Right kidney (tissue), 9 donors: Measurements from ENCODE around the gene KRT78.
A peak's percentile ranks its signal among the peaks of the same experiment; 100 is the strongest.
"Not testable (repeated sequence)": the region's sequence is repeated elsewhere in the genome, so short reads cannot be mapped to it uniquely, and the experiment has no call there.

Experiments
- DNase-seq: peaks from one replicate; pipeline ENCODE4 v3.0.0-alpha.2; 2016
- long read RNA-seq, 8 donors: transcript quantifications; one replicate each; lab custom pipeline, GENCODE V29; 2026

Gene KRT78
- long read RNA-seq, donor 1 = 0 reads
- long read RNA-seq, donor 2 = 0 reads
- long read RNA-seq, donor 3 = 0 reads
- long read RNA-seq, donor 4 = 0 reads
- long read RNA-seq, donor 5 = 0 reads
- long read RNA-seq, donor 6 = 0 reads
- long read RNA-seq, donor 7 = 0 reads
- long read RNA-seq, donor 8 = 0 reads

GRCh38 chr12:52848661-52849255 lies at the start of gene KRT78:
KRT78 (minus strand) TSS chr12:52848994; CDS start chr12:52848930, 64 bp downstream.
- DNase-seq = no peak

DNA sequence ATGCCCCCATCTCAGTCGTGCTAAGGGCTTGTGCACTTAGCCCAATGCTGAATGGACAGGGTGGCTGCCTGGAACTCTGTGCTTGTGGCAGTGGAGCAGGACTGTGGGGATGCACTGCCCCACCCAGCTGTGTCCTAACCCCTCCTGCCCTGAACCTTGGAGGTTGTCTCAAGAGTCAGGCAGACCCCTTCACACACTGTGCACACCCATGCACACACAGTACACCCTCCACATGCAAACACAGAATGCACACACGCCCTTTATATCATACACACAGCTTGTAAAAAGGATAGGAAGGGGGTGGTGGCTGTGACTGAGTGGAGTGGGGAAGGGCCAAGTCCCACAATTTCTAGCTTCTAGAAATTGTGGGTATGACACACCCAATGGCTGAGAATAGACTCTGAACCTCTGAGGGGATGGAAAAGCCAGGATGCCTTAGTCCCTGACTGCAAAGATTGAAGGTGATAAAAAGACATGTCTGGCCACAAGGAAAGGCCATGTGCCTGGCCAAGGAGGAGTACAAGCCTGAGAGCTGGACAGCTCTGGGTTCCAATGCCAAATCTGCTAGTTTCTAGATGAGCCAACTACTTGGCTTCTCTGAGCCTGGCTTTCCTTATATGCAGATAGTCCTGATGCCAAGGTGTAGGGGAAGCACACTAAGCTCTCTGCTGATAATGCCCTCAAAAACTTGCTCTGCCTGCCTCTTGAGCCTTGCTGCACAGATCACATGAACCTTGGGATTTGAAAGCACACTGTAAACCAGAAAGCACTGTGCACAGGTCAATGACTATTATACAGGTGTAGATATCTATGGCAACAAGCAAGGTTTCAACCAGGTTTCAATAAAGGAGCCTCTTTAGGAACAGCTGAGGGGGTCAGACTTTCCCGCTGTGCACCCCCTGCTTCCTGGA lies 47.7 kb upstream of the KRT78 start:
- DNase-seq = no peak

- no peak for DNase-seq
Observed at GRCh38 chr12:52895726-52896189, 47.0 kb upstream of the KRT78 start.

GRCh38 chr12:52892974-52893373 lies 44.2 kb upstream of the KRT78 start:
- DNase-seq = no peak

- no peak for DNase-seq
Observed at GRCh38 chr12:52892207-52892852, 43.5 kb upstream of the KRT78 start.

DNA sequence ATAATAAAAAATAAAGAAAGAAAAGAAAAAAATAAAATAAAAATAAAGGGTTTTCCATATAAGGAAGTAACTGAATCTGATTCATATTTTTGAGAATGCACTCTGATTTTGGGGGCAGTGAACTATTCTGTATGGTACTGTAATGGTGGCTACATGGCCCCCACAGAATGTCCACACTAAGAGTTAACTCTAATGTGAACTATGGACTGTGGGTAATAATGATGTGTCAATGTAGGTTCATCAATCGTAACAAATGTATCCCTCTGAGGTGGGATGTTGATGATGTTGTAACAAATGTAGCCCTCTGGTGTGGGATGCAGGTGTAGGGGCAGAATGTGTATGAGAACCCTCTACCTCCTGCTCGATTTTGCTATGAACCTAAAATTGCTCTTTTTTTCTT lies 42.2 kb upstream of the KRT78 start:
- no peak for DNase-seq

DNA sequence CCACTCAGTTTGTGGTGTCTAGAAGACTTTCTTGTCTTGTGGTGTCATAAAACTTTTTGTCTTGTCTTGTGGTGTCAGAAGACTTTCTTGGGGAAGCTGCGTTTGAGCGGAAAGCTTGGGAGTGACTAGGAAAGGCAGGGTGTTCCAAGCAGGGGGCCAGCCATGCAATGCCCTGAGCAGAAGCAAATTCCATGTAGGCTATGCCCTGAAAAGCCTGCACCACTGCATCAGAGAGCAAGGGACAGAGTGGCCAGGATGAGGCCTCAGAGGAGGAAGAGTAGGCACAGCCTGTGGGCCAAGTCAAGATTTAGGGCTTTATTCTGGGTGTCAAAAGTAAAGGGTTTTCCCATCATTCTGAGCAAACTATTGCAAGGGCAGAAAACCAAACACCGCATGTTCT lies 41.6 kb upstream of the KRT78 start:
- DNase-seq = no peak

DNA sequence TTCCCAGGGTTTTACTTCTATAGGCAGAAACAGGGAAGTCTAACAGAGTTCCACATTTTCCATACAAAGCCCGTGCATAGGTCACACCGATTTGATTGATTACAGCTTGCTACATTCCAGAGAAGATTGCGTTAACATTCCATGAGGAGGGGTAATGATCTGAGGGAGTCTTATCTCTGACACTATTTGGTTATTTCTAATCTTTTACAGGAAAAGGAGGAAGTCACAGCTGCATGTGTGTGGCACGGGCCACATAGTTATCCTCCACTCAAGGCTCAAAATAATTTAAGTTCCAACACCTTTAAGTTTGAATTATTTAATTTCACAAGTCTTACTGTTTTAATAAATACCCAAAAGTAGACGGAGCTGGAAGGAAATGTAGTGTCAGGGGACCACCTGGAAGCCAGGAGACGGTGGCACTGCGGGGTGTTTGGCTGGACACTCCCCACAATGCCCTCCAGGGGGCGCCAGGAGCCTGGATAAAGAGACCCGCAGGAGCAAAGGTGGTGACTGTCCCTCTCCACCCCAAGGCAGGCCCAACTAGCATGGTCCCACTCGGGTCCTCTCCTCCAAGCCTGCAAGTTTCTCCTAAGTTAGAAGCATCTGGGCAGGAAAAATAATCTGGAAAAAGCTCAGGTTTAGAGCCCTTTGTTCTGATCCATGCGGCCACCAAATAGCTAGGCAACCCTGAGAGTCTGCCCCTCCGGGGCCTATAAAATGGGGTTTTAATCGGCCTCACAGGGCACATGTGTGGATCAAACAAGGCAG lies 35.9 kb upstream of the KRT78 start:
- DNase-seq = peak; percentile 76

DNA sequence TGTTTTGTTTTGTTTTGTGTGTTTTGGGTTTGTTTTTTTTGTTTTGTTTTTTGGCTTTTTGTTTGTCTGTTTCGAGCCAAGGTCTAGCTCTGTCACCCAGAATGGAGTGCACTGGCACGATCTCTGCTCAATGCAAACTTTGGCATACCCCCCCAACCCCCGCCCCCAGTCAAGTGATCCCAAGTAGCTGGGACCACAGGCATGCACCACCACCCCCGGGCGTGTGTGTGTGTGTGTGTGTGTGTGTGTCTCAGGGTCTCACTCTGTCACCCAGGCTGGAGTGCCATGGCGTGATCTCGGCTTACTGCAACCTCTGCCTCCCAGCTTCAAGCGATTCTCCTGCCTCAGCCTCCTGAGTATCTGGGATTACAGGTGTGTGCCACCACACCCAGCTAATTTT lies 31.7 kb upstream of the KRT78 start:
- not testable (repeated sequence) for DNase-seq

GRCh38 chr12:52879394-52880351 lies 30.9 kb upstream of the KRT78 start:
- peak; percentile 63 for DNase-seq

DNA sequence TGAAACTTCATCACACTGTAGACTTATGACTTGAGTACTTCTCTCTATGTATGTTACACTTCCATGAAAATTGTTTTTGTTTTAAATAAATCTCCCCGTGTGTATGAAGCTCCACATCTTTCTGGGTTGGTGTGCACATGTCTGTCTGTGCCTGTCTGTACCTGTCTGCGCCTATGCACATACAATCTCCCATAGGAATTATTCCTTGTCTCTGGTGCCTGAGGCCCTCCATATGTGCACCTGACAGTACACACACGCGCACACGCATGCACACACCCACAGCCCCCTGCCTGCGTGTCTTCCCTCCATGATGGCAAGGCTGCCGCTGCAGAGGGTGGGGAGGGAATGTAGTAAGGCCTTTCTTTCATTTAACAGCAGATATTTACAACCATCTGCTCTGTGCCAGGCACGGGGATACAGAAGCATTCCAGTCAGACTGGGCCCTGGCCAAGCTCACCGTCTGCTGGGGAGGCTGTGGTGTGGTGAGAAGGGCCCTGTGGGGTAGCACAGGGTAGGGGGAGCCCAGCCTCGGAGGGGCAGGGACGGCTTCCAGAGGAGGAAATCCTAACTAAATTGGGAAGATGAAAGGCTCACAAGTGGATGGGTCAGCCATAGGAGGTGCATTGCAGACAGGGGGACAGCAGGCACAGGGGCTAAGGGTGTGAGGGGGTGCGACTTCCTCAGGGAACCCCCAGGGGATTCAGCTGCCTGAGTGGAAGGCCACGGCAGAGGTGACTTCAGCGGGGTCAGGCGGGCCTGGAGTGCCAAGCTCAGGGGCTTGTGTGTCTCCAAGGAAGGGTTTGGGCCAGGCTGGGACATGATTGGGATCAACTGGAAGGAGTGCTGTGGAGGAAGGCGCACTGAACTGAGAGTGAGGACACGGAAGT lies 30.0 kb upstream of the KRT78 start:
- DNase-seq = no peak

DNA sequence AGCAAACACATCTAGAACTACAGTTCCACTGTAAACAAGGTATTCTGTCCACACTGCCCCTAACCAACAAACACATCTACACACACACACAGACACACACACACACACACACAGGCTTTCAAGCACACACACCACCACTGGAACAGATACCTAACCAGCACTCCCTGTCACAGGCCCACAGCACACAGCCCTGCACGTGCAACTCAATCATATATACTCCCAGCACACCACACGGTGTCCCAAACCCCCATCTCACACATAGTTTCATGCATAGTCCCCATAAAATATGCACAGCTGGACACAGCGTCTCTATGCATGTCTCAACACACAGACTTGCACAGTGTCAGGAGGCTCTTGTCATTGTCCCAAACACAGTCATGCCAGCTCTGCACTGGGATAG lies 28.4 kb upstream of the KRT78 start:
- no peak for DNase-seq

DNA sequence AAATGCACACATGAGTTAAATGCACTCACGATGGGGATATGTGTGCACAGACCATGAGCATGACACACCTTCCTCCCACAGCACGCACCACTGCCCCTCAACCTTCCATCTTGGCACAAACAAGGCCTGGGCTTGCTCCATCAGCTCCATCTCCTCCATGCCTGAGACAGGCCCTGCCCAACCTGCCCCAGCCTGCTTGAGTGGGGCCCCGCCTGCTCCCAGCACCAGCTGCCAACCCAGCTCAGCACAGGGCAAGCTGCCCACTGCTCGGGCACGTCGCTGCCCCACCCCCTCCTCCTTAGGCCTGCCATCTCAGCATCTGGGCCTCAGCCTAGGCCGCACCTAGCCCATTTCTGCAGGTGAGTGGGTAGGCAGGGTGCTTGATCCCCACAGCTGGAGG lies 27.6 kb upstream of the KRT78 start:
- DNase-seq = no peak

- no peak for DNase-seq
Observed at GRCh38 chr12:52874573-52875435, 26.0 kb upstream of the KRT78 start.

DNA sequence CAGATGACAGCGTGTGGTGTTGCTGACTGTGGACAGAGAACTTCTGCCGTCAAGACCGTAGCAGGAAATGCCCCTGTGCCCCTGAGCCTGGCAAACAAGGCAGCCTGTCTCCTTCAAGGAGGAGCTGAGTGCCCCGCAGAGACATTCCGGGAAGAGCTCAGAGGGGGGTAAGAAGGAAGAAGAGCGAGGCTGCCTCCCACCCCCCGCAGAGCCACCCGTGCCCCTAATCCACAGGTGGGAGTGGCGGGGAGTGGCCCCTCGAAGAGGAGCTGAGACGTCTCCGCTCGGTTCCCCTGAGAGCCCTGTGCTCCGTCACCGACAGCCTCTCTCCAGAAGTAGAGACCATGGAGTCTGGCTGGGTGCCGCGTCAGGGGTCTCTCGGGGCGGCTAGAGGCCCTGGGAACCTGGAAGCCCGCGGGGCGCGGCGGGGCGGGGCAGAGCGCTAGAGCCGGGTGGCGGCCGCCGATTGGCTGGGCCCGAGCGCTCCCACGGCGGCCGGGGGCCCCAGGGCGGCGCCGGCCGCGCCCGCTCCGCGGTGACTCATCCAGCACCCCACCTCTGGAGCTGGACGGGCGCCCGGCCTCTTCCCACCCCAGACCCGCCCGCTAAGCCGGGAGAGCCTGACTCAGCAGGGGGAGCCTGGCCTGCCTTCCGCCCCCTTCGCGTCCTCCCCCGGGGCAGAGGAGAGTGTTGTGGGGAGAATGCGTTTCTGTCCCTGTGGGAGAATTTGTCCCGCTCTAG lies 25.2 kb upstream of the KRT78 start:
- peak; percentile 65 for DNase-seq

DNA sequence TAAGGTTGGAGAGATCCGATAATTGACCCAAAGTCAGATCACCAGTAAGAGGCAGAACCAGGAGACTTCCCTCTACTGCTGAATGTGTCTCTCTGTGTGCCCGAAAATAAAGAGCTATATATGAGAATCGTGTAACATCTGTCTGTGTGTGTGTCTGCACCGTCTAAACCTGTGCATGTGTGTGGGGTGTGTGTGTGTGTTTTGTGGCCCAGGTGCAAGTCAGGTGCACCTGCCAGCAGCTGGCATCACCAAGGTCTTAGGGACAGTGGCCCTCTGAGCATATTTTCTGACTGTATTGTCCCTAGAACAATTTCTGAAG lies 24.7 kb upstream of the KRT78 start:
- DNase-seq = no peak

DNA sequence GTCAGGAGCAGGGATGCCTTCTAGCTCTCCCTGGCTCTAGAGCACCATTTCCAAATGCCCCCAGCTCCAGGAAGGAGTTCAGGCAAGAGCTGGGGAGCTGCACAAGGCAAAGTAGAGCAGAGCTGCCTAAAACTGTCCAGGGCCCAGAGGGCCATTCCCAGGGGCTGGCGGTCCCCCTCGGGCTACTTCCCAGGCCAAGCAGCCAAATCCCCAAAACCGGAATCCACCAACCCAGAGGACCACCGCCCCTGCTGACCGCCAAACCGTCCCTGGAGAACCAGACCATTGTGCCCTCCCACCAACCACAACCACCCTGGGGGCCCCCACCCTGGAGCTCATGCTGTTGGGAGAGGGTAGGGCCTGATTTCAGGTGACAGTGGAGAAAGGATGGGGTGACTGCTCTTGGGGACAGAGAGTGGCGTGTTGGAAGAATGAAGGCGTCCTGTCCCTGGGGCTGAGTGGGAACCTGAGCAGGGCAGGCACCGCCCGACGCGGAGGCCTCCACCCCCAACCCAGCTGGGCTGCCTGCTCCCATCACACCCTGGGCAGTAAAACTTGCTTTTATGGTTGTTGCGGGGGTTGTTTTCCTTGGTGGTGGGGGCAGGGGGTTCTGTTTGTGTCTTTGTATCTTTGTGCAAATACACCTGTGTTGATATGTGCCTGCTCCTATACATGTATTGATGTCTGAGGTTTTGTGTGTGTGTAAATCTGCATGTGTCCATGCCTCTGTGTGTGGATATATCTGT lies 24.0 kb upstream of the KRT78 start:
- DNase-seq = no peak
